ENCODE data around the gene DLEU7. TPM values are rescaled to one million over a fixed set of nuclear protein-coding genes. Genes with fewer than 3 reads are reported as not detected.

The DLEU7 gene
- total and polyA plus RNA-seq, 2 of the 8 experiments (the other 6 are each of a cell fraction or from before 2014, with no cell fraction given) = 4.9 to 5.2 TPM

GRCh38 chr13:50826035-50826434, 17.5 kb downstream of the DLEU7 start:
- Histone ChIP-seq H3K4ac (replicated peaks; ENCODE audit: insufficient read length, low read depth, low read length) (no peak overlapping the region), H2AK5ac (ENCODE audit: low read depth, low read length) (no peak overlapping the region), H3K36me3 (ENCODE audit: control insufficient read depth in 2 of 4, insufficient read depth in 4 of 4, low read length in 3 of 4) (no peaks in the 10 kb centered on the region), H3K79me2 (ENCODE audit: control insufficient read depth in 1 of 2, insufficient read depth in 2 of 2, low read length in 2 of 2) (no peaks in the 10 kb centered on the region; a peak in 1 of 4 replicates), H2BK15ac (ENCODE audit: low read length) (no peak overlapping the region), H3K56ac (replicated peaks; ENCODE audit: insufficient read length, low read depth, low read length) (no peak overlapping the region), H3K9me3 (ENCODE audit: insufficient read depth in 2 of 2, low read depth in 1 of 2, low read length in 1 of 2) (no peaks in the 10 kb centered on the region), H2BK12ac (ENCODE audit: low read depth, low read length) (no peak overlapping the region), H3K18ac (ENCODE audit: extremely low read depth, low read length) (no peak overlapping the region), H3K27me3 (replicated peaks in 1 of 4; ENCODE audit: control insufficient read depth in 3 of 4, extremely low read depth in 1 of 4, insufficient read depth in 3 of 4, low read length in 3 of 4) (peaks cover 0 to 5% (median 2%) of the 10 kb centered on the region in 4 experiments; a peak in 4 of 7 replicates), H2BK120ac (replicated peaks; ENCODE audit: low read depth, low read length) (no peak overlapping the region), H3K9ac (replicated peaks in 1 of 4; ENCODE audit: extremely low read depth in 1 of 4, low read depth in 3 of 4, low read length in 3 of 4) (no peak overlapping the region), H3K23me2 (ENCODE audit: low read depth, low read length) (no peaks in the 10 kb centered on the region), H3K27ac (ENCODE audit: low read depth, low read length) (no peak overlapping the region), H3K4me3 (ENCODE audit: extremely low read depth in 1 of 4, insufficient read depth in 2 of 4, low read depth in 3 of 4, low read length in 4 of 4) (no peak overlapping the region), H2BK20ac (ENCODE audit: low read length) (no peak overlapping the region), H2AFZ (ENCODE audit: low read length) (no peak overlapping the region), H2BK5ac (ENCODE audit: low read depth, low read length) (no peak overlapping the region), H3K79me1 (ENCODE audit: low read depth, low read length) (no peaks in the 10 kb centered on the region), H3K4me1 (replicated peaks in 1 of 4; ENCODE audit: control insufficient read depth in 3 of 4, insufficient read depth in 4 of 4, low read length in 3 of 4) (no peaks in the 10 kb centered on the region), H3K14ac (ENCODE audit: insufficient read length) (no peak overlapping the region), H4K20me1 (replicated peaks in 1 of 2; ENCODE audit: control insufficient read depth in 1 of 2, insufficient read depth in 2 of 2, low read length in 2 of 2) (peaks cover 0 to 4% of the 10 kb centered on the region in 2 experiments), H4K91ac (replicated peaks; ENCODE audit: insufficient read length, low read length) (no peak overlapping the region), H3K23ac (ENCODE audit: insufficient read length) (no peak overlapping the region), H4K5ac (ENCODE audit: insufficient read length, low read depth, low read length) (no peak overlapping the region), H3K4me2 (ENCODE audit: insufficient read depth in 1 of 2, low read depth in 2 of 2, low read length in 2 of 2) (no peak overlapping the region), H4K8ac (ENCODE audit: extremely low read depth, insufficient read depth, low read length) (no peak overlapping the region)
- POLR2A ChIA-PET (ENCODE audit: partially characterized antibody) = interaction anchor here (1.7 kb wide), 1 partner anchor 16 kb away, joined by 5 read pairs; no protein-coding TSS in a partner anchor
- WGBS, 2 experiments (ENCODE audit: extremely low coverage in 1 of 2, insufficient coverage in 1 of 2, insufficient read length in 1 of 2, insufficient replicate concordance in 2 of 2, low coverage in 1 of 2, low lambda C conversion rate in 2 of 2, missing lambda C conversion rate in 1 of 2) = 85% methylated on average over 3 of the region's 3 CpGs; no CpG with 5 or more reads in 1 of the 2 experiments
- TF ChIP-seq POLR2AphosphoS5 (IDR thresholded peaks at IDR 0.05; ENCODE audit: low read depth, low read length) = peak; percentile 92
- TF ChIP-seq YY1 (IDR thresholded peaks at IDR 0.05; ENCODE audit: low read depth, low read length) = no peak
- FAIRE-seq (peak; percentile 89), DNase-seq (ENCODE audit: low read depth in 1 of 2, low spot score in 2 of 2) (no peak)
- CTCF ChIA-PET (ENCODE audit: partially characterized antibody) = interaction anchor here (1.0 kb wide), 1 partner anchor 39 kb away, joined by 3 read pairs; no protein-coding TSS in a partner anchor

Measured in H1 (cell line).